HepG2 (cell line): ENCODE data around the gene KNG1. TPM values are rescaled to one million over a fixed set of nuclear protein-coding genes. Genes with fewer than 3 reads are reported as not detected.

Experiments used
- ATAC-seq: fragments of 200-7000 bp; cut with Tn5 transposase; 3 replicates; pipeline ENCODE4 v1.9.1; 2020; ENCODE audit warnings: mild to moderate bottlenecking, moderate library complexity
- BruUV-seq: library from RNA; stranded (reverse); fragments of 400-500 nt; replicated peaks from 2 replicates; lab custom pipeline; 2021; lab: Mats Ljungman, UMichigan
- CTCF ChIA-PET: fragments of 300-600 bp; formaldehyde crosslinking; extraction: SDS; loops from one replicate; lab custom pipeline; 2021; ENCODE audit warnings: low total read pairs, inconsistent platforms, low intra/inter-chr PET ratio; lab: Yijun Ruan, JAX
- POLR2A ChIA-PET: fragments of 350-600 bp; sonication (Branson Sonifier 250); formaldehyde crosslinking; loops from one replicate; lab custom pipeline; 2020; ENCODE audit warnings: antibody characterized with exemption, inconsistent platforms; lab: Yijun Ruan, JAX
- DNase-seq: peaks from one replicate; pipeline ENCODE4 v3.0.0-alpha.2; 2015; ENCODE audit warnings: low spot score
- FAIRE-seq: peaks from 3 replicates; lab custom pipeline; 2011; peaks lifted over from hg19 to GRCh38; lab: Jason Lieb, UNC
- H2AFZ ChIP-seq: one replicate; pipeline ENCODE4 v1.6.1; 2011; ENCODE audit warnings: low read length, inconsistent platforms
- H3K27ac ChIP-seq: fragments of 300-600 bp; 3 replicates; pipeline ENCODE4 v1.8.0; 2011; ENCODE audit warnings: mixed run types, mild to moderate bottlenecking, mixed read lengths, low read length, inconsistent platforms; ENCODE audit not compliant: insufficient read depth; ENCODE audit errors: extremely low read length
- H3K27me3 ChIP-seq, 2 experiments: fragments of 200-600 bp in 1 of 2; 2 replicates in 1 of 2; 3 replicates in 1 of 2; pipeline versions ENCODE4 v1.6.0 to v1.8.0; 2011; ENCODE audit warnings: low read length in 2 of 2, mild to moderate bottlenecking in 2 of 2, moderate library complexity in 2 of 2, inconsistent platforms in 1 of 2; ENCODE audit not compliant: insufficient read depth in 2 of 2, control insufficient read depth in 1 of 2
- H3K36me3 ChIP-seq, 2 experiments: fragments of 200-600 bp in 1 of 2; replicated peaks in 1 of 2; 2 replicates in 1 of 2; 3 replicates in 1 of 2; pipeline versions ENCODE4 v1.5.1 to v1.8.0; 2011; ENCODE audit warnings: low read length in 2 of 2, inconsistent platforms in 1 of 2; ENCODE audit not compliant: insufficient read depth in 2 of 2, control insufficient read depth in 1 of 2
- H3K4me1 ChIP-seq: 2 replicates; pipeline ENCODE4 v1.5.1; 2012; ENCODE audit warnings: low read length, inconsistent platforms; ENCODE audit not compliant: insufficient read depth
- H3K4me2 ChIP-seq: 2 replicates; pipeline ENCODE4 v1.6.0; 2011; ENCODE audit warnings: low read depth, low read length, inconsistent platforms
- H3K4me3 ChIP-seq, 3 experiments: fragments of 200-600 bp in 1 of 3; sonication (generic), shearing (Covaris generic) in 1 of 3; replicated peaks in 1 of 3; 2 replicates each; pipeline ENCODE4 v1.5.1; 2011 to 2016; ENCODE audit warnings: low read length in 3 of 3, inconsistent platforms in 2 of 3, low read depth in 2 of 3, mild to moderate bottlenecking in 2 of 3, control low read depth in 1 of 3, mixed read lengths in 1 of 3; ENCODE audit not compliant: insufficient read depth in 1 of 3
- H3K79me2 ChIP-seq: one replicate; pipeline ENCODE4 v1.6.1; 2011; ENCODE audit warnings: low read length, inconsistent platforms; ENCODE audit not compliant: insufficient read depth
- H3K9ac ChIP-seq: 2 replicates; pipeline ENCODE4 v1.6.0; 2011; ENCODE audit warnings: mild to moderate bottlenecking, low read depth, low read length, inconsistent platforms; ENCODE audit not compliant: insufficient read depth
- H3K9me3 ChIP-seq: 2 replicates; pipeline ENCODE4 v1.5.1; 2012; ENCODE audit warnings: mild to moderate bottlenecking, low read length
- H4K20me1 ChIP-seq: 2 replicates; pipeline ENCODE4 v1.6.0; 2011; ENCODE audit warnings: inconsistent platforms, mild to moderate bottlenecking, low read length, moderate library complexity; ENCODE audit not compliant: insufficient read depth
- FOSL1 ChIP-seq: sonication (generic); formaldehyde crosslinking; IDR thresholded peaks from 2 replicates; pipeline ENCODE4 v1.9.0; 2021; ENCODE audit warnings: missing genetic modification reagents, borderline replicate concordance
- FOXK2 ChIP-seq: fragments of 450-650 bp; IDR thresholded peaks from 2 replicates; pipeline ENCODE4 v1.6.1; 2016
- KLF13 ChIP-seq: sonication (generic); formaldehyde crosslinking; IDR thresholded peaks from 2 replicates; pipeline ENCODE4 v1.4.0; 2020; ENCODE audit warnings: mild to moderate bottlenecking, missing genetic modification reagents
- NFYB ChIP-seq: sonication (generic); formaldehyde crosslinking; IDR thresholded peaks from 2 replicates; pipeline ENCODE4 v1.4.0; 2020; ENCODE audit warnings: missing genetic modification reagents
- ZBTB38 ChIP-seq: sonication (generic); formaldehyde crosslinking; IDR thresholded peaks from 2 replicates; pipeline ENCODE4 v1.5.1; 2020; ENCODE audit warnings: mild to moderate bottlenecking, missing genetic modification reagents
- ZFP36 ChIP-seq: fragments of 150-350 bp; IDR thresholded peaks from 2 replicates; pipeline ENCODE4 v1.6.1; 2018; ENCODE audit warnings: borderline replicate concordance, low read length, low read depth; ENCODE audit not compliant: partially characterized antibody
- ZNF124 ChIP-seq: sonication (generic); formaldehyde crosslinking; IDR thresholded peaks from 2 replicates; pipeline ENCODE4 v1.4.0; 2020; ENCODE audit warnings: missing genetic modification reagents
- ZNF138 ChIP-seq: sonication (generic); formaldehyde crosslinking; IDR thresholded peaks from 2 replicates; pipeline ENCODE4 v1.5.0; 2020; ENCODE audit warnings: mild to moderate bottlenecking, low read depth, missing genetic modification reagents
- ZNF569 ChIP-seq: sonication (generic); formaldehyde crosslinking; IDR thresholded peaks from 2 replicates; pipeline ENCODE4 v1.5.0; 2020; ENCODE audit warnings: mild to moderate bottlenecking, missing genetic modification reagents, moderate library complexity, borderline replicate concordance
- ZNF644 ChIP-seq: IDR thresholded peaks from 2 replicates; pipeline ENCODE4 v1.6.1; 2016; ENCODE audit warnings: low read depth
- ZNF768 ChIP-seq: sonication (generic); formaldehyde crosslinking; IDR thresholded peaks from 2 replicates; pipeline ENCODE4 v1.4.0; 2020; ENCODE audit warnings: missing genetic modification reagents
- ZNF776 ChIP-seq: sonication (generic); formaldehyde crosslinking; IDR thresholded peaks from 2 replicates; pipeline ENCODE4 v1.4.0; 2020; ENCODE audit warnings: mild to moderate bottlenecking, missing genetic modification reagents
- ZNF850 ChIP-seq: sonication (generic); formaldehyde crosslinking; conservative IDR thresholded peaks from 2 replicates; pipeline ENCODE4 v1.9.0; 2021; ENCODE audit warnings: mild to moderate bottlenecking, missing genetic modification reagents
- WGBS: methylation state at CpG from one replicate; pipeline ENCODE4 v1.1.6; 2017; ENCODE audit warnings: low lambda C conversion rate; 5-methylcytosine and 5-hydroxymethylcytosine counted together
- in situ Hi-C: cut with HindIII; loops from 2 replicates; pipeline ENCODE4 v1.10.0; 2017; ENCODE audit warnings: low pct_unique_long_range_greater_than_20kb; ENCODE audit not compliant: extremely low pct_ligation_motif_present
- intact Hi-C: fragments of 100-400 bp; cut with micrococcal nuclease; formaldehyde crosslinking; loops from one replicate; pipeline ENCODE4 v1.10.0; 2022; ENCODE audit not compliant: unreplicated experiment
- polyA plus RNA-seq, 8 experiments: library from polyadenylated mRNA; depleted of rRNA in 3 of 8; stranded (reverse) in 7 of 8; unstranded in 1 of 8; fragments of >200 nt; fragmentation: Illumina TruSeq in 4 of 8; extraction: Trizol in 4 of 8; gene quantifications; 2 replicates each; pipeline versions ENCODE4 v1.2.1 to v1.2.3, GENCODE V29; 2011 to 2016; ENCODE audit warnings: low read depth in 4 of 8, missing spikeins in 1 of 8, mixed read lengths in 1 of 8; ENCODE audit not compliant: insufficient read depth in 1 of 8
- total RNA-seq, 5 experiments: library from RNA; depleted of rRNA; stranded (reverse); fragments of >200 nt; fragmentation: Illumina TruSeq; extraction: Trizol; gene quantifications; 2 replicates each; pipeline ENCODE4 v1.2.3, GENCODE V29; 2016; ENCODE audit warnings: low read depth in 1 of 5
- TF ChIP-seq, protein P1 (sequence below): sonication (generic); formaldehyde crosslinking; IDR thresholded peaks from 2 replicates; pipeline ENCODE4 v1.9.0; 2021; ENCODE audit warnings: missing genetic modification reagents, borderline replicate concordance
- TF ChIP-seq, protein P2 (sequence below): sonication (generic); formaldehyde crosslinking; IDR thresholded peaks from 2 replicates; pipeline ENCODE4 v1.8.0; 2022; ENCODE audit warnings: mild to moderate bottlenecking, missing genetic modification reagents, moderate library complexity
- TF ChIP-seq, protein P3 (sequence below): sonication (generic); formaldehyde crosslinking; conservative IDR thresholded peaks from 2 replicates; pipeline ENCODE4 v1.8.0; 2022; ENCODE audit warnings: missing genetic modification reagents

The KNG1 gene
- total and polyA plus RNA-seq, 2 of the 13 experiments (the other 11 are each of a cell fraction or from before 2014, with no cell fraction given) = 6.5 to 7.0 TPM

DNA sequence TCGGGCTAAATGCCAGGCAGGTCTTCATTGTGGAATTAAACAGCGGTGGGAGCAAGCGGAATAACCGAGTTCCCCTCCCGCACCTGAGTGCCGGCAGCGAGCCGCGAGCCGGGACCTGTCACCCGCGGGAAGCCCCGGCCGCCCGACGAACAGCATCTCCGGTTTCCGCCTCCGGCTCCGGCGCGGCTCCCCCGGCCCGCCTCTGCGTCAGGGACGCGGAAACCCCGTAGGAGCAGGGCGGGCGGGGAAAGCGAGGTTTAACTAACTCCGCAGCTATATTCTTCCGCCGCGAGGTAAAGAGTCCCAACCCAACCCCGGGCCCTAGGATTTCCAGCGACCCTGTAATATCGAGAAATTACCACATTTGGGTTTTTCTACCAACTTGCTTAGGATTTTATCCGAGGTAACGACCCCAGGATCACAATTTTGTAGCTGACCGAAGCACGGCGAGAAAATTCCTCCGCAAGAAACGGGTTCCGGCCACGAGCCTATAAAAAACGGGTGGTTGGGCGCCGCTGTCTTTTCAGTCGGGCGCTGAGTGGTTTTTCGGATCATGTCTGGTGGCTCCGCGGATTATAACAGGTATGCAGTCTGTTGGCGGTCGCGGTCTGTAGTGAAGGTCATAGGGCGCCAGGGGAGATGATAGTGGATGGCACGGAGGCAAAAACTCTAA lies 66.0 kb downstream of the KNG1 start, which contains the start of gene EIF4A2 (continued):
- TF ChIP-seq, protein P1, sequence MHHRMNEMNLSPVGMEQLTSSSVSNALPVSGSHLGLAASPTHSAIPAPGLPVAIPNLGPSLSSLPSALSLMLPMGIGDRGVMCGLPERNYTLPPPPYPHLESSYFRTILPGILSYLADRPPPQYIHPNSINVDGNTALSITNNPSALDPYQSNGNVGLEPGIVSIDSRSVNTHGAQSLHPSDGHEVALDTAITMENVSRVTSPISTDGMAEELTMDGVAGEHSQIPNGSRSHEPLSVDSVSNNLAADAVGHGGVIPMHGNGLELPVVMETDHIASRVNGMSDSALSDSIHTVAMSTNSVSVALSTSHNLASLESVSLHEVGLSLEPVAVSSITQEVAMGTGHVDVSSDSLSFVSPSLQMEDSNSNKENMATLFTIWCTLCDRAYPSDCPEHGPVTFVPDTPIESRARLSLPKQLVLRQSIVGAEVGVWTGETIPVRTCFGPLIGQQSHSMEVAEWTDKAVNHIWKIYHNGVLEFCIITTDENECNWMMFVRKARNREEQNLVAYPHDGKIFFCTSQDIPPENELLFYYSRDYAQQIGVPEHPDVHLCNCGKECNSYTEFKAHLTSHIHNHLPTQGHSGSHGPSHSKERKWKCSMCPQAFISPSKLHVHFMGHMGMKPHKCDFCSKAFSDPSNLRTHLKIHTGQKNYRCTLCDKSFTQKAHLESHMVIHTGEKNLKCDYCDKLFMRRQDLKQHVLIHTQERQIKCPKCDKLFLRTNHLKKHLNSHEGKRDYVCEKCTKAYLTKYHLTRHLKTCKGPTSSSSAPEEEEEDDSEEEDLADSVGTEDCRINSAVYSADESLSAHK (CRISPR knock-in tag) = peak; percentile 43; the same call in 1 of the 2 replicates
- peak; percentile 76 for TF ChIP-seq ZNF768 (CRISPR knock-in tag)
- peak; percentile 37; the same call in 1 of the 2 replicates for TF ChIP-seq ZNF138 (CRISPR knock-in tag)

DNA sequence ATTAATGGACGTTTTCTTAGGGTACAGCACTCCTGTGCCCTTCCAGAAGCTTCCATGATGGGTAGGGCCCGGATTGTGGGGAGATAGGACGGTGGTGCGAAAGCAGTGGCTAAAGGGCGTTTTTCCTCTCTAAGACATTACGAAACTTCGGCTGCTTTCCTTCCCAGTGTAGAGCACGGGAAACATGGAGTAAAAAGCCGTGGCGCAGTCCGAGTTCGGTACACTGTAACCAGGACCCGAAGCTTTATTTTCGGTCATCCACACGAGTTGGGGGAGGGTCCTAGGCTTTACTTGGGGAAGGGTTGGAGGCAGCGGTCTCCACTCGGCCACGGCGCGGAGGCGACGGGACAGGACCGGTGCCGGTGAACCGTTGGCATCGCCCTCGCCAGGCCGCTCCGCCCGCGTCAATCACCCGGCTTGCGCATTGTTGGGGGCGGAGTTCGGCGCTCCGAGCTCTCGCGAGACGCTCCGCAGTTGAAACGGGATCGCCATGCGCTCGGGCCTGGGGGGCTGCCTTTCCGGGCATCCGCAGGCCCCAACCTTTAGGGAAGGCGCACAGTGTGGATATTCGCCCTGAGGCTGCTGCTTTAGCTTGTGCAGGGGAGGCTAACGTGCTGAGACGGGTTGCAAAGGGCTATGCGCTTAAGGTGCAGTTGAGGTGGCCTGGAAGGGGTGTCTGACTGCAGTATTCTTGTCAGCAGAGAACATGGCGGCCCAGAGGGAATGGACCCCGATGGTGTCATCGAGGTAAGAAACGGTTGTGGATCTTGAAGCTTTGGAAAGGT lies 66.8 kb downstream of the KNG1 start:
- no peaks in the 10 kb centered on the region for H3K9me3 ChIP-seq
- H3K27ac ChIP-seq = peak overlapping the region; percentile 99
- H3K4me2 ChIP-seq = peak overlapping the region; percentile 82
- H3K27me3 ChIP-seq = no peaks in the 10 kb centered on the region; a peak in 1 of 5 replicates
- BruUV-seq = TSS peak; percentile 63
- under 1% methylated on average over 25 of the region's 56 CpGs for WGBS
- peak overlapping the region; percentile 100 for H3K9ac ChIP-seq
- CTCF ChIA-PET = no interaction called here
- POLR2A ChIA-PET = interaction anchor here (0.7 to 3.6 kb wide), 33 partner anchors 14 to 258 kb away, joined by 3 to 26 read pairs (median 5); partner anchors contain the start of genes DNAJB11 and RFC4
- no peak overlapping the region for H2AFZ ChIP-seq
- peaks cover 51% of the 10 kb centered on the region for H3K4me1 ChIP-seq
- H3K4me3 ChIP-seq = peak overlapping the region; percentile 91 to 98 (median 95)
- FAIRE-seq (no peak), DNase-seq (peak; percentile 46), ATAC-seq (peak; percentile 82)
- peaks cover 35% of the 10 kb centered on the region for H3K79me2 ChIP-seq
- intact Hi-C loops (no loop called here), in situ Hi-C loops (no loop called here)
- H4K20me1 ChIP-seq = peaks cover 55% of the 10 kb centered on the region
- peaks cover 14 to 49% of the 10 kb centered on the region in 2 experiments for H3K36me3 ChIP-seq
- TF ChIP-seq ZNF776 (CRISPR knock-in tag) (peak; percentile 46; the same call in 1 of the 2 replicates), ZNF850 (no peak), ZNF124 (no peak), FOXK2 (no peak), ZNF569 (CRISPR knock-in tag) (no peak), KLF13 (CRISPR knock-in tag) (no peak), ZFP36 (no peak), ZNF644 (CRISPR knock-in tag) (no peak), NFYB (CRISPR knock-in tag) (peak; percentile 15; the same call in 1 of the 2 replicates), FOSL1 (0 out of 2 replicates have a peak, but pooled peaks have one; percentile 14), ZBTB38 (CRISPR knock-in tag) (no peak)
- TF ChIP-seq, protein P2, sequence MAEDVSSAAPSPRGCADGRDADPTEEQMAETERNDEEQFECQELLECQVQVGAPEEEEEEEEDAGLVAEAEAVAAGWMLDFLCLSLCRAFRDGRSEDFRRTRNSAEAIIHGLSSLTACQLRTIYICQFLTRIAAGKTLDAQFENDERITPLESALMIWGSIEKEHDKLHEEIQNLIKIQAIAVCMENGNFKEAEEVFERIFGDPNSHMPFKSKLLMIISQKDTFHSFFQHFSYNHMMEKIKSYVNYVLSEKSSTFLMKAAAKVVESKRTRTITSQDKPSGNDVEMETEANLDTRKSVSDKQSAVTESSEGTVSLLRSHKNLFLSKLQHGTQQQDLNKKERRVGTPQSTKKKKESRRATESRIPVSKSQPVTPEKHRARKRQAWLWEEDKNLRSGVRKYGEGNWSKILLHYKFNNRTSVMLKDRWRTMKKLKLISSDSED (CRISPR knock-in tag) = no peak
- TF ChIP-seq, protein P3, sequence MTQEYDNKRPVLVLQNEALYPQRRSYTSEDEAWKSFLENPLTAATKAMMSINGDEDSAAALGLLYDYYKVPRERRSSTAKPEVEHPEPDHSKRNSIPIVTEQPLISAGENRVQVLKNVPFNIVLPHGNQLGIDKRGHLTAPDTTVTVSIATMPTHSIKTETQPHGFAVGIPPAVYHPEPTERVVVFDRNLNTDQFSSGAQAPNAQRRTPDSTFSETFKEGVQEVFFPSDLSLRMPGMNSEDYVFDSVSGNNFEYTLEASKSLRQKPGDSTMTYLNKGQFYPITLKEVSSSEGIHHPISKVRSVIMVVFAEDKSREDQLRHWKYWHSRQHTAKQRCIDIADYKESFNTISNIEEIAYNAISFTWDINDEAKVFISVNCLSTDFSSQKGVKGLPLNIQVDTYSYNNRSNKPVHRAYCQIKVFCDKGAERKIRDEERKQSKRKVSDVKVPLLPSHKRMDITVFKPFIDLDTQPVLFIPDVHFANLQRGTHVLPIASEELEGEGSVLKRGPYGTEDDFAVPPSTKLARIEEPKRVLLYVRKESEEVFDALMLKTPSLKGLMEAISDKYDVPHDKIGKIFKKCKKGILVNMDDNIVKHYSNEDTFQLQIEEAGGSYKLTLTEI = no peak
